NCI-H2196 treated with DMSO at 0.1 percent for 48 hours (cell line): ENCODE data around the gene THAP12.

Experiments used
- DNase-seq: peaks from one replicate; lab custom pipeline; 2025; ENCODE audit not compliant: unreplicated experiment; lab: John Stamatoyannopoulos, UW

Gene THAP12

GRCh38 chr11:76380159-76380976 lies 564 bp downstream of the THAP12 start:
- no peak for DNase-seq

- no peak for DNase-seq
Measured at GRCh38 chr11:76379807-76380158, 1.1 kb downstream of the THAP12 start.

- no peak for DNase-seq
Measured at GRCh38 chr11:76376746-76377558, 4.0 kb downstream of the THAP12 start.

GRCh38 chr11:76371170-76371569 lies 9.8 kb downstream of the THAP12 start:
- no peak for DNase-seq

GRCh38 chr11:76369406-76369805 lies 11.5 kb downstream of the THAP12 start:
- no peak for DNase-seq

GRCh38 chr11:76368490-76368889 lies 12.4 kb downstream of the THAP12 start:
- no peak for DNase-seq

- DNase-seq: no peak
Measured at GRCh38 chr11:76365038-76365679, 15.8 kb downstream of the THAP12 start.

- no peak for DNase-seq
Measured at GRCh38 chr11:76362716-76363115, 18.2 kb downstream of the THAP12 start.

- no peak for DNase-seq
Measured at GRCh38 chr11:76361776-76362175, 19.2 kb downstream of the THAP12 start.

- DNase-seq: no peak
Measured at GRCh38 chr11:76361374-76361773, 19.6 kb downstream of the THAP12 start.

GRCh38 chr11:76355172-76355571 lies 25.8 kb downstream of the THAP12 start:
- DNase-seq: no peak

- no peak for DNase-seq
Measured at GRCh38 chr11:76348348-76348747, 32.6 kb downstream of the THAP12 start.

GRCh38 chr11:76347466-76347865 lies 33.5 kb downstream of the THAP12 start:
- no peak for DNase-seq

- no peak for DNase-seq
Measured at GRCh38 chr11:76339221-76339620, 41.7 kb downstream of the THAP12 start.

- DNase-seq: no peak
Measured at GRCh38 chr11:76337923-76338322, 43.0 kb downstream of the THAP12 start.

GRCh38 chr11:76337469-76337868 lies 43.5 kb downstream of the THAP12 start:
- no peak for DNase-seq

GRCh38 chr11:76336597-76336996 lies 44.3 kb downstream of the THAP12 start:
- DNase-seq: no peak

- no peak for DNase-seq
Measured at GRCh38 chr11:76335842-76336241, 45.1 kb downstream of the THAP12 start.

- DNase-seq: no peak
Measured at GRCh38 chr11:76334826-76335389, 46.0 kb downstream of the THAP12 start.

GRCh38 chr11:76330651-76331050 lies 50.3 kb downstream of the THAP12 start:
- DNase-seq: no peak

- no peak for DNase-seq
Measured at GRCh38 chr11:76329983-76330382, 50.9 kb downstream of the THAP12 start.
